Fibroblast of lung (primary cell): ENCODE measurements around the gene PER1.

Experiments
- EZH2 ChIP-seq: IDR thresholded peaks from 2 replicates; pipeline ENCODE4 v1.5.1; 2012; ENCODE audit warnings: low read length, control low read depth, mild to moderate bottlenecking; ENCODE audit errors: missing control alignments
- TF ChIP-seq, protein P1 (sequence below), 2 donors: IDR thresholded peaks in 1 of 2; conservative IDR thresholded peaks in 1 of 2; 1 replicate in 1 of 2; 2 replicates in 1 of 2; pipeline ENCODE4 v1.5.1; 2011 to 2012; ENCODE audit warnings: low read length in 2 of 2, control low read depth in 1 of 2, inconsistent platforms in 1 of 2, low read depth in 1 of 2, mild to moderate bottlenecking in 1 of 2

DNA sequence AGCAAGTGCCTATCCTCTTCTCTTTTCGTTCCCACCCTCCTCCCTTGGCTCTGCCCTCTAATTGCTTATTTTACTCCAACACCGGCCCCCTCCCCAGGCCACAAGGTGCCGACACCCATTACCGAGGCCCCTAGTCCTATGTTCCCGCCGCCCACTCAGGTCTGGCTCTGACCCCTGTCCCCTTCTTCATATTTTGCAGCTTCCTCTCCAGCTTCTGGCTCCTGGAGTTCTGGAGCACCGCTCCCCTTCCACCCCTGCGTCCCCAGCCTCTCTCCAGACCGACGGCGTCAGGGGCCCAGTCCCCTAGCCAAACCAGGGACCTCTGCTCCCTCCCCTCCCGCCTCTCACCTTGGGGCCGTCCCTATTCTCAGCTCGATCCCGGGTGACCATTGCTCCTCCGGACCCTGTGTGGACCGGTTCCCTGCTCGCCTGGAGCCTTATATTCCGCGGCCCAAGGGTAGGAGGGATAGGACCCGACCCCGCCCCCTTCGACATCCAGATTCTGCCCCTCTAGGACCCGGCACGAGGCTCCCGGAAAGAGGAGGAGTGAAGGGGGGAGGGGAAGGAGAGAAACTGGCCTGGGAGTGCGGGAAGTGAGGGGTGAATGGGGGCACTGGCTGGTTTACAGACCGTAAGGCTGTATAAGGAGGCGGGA lies 28.4 kb downstream of the PER1 start, which contains the start of gene HES7:
- TF ChIP-seq EZH2, result no peak
- TF ChIP-seq, protein P1, sequence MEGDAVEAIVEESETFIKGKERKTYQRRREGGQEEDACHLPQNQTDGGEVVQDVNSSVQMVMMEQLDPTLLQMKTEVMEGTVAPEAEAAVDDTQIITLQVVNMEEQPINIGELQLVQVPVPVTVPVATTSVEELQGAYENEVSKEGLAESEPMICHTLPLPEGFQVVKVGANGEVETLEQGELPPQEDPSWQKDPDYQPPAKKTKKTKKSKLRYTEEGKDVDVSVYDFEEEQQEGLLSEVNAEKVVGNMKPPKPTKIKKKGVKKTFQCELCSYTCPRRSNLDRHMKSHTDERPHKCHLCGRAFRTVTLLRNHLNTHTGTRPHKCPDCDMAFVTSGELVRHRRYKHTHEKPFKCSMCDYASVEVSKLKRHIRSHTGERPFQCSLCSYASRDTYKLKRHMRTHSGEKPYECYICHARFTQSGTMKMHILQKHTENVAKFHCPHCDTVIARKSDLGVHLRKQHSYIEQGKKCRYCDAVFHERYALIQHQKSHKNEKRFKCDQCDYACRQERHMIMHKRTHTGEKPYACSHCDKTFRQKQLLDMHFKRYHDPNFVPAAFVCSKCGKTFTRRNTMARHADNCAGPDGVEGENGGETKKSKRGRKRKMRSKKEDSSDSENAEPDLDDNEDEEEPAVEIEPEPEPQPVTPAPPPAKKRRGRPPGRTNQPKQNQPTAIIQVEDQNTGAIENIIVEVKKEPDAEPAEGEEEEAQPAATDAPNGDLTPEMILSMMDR (conservative IDR thresholded peaks at IDR 0.05 in 1 of 2, IDR thresholded peaks at IDR 0.05 in 1 of 2; ENCODE audit: low read depth in 1 of 2, low read length in 2 of 2), result no peak
